ENCODE data around the gene RNF182.
"Not testable (repeated sequence)": the region's sequence is repeated elsewhere in the genome, so short reads cannot be mapped to it uniquely, and the experiment has no call there.

RNF182 gene

DNA sequence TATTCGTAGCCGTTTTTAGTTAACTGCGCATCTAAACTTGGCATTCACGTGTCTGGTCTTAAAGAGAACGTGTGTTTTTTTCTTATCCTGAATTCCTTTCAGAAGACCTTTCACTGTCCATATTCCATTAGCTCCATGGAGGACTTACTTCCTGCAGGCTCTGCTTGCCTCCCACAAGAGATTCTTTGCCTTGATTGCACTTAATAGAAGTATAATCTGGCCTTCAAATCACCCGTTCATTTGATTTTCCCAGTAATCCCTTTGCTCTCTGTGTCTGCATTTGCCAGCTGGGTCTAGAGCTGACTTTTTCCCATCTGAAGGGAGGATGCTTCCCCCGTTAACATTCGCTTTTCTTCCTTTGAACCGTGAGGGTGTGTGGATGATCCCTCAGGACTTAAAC, 79.5 kb downstream of the RNF182 start:
- DNase-seq, result no peak

DNA sequence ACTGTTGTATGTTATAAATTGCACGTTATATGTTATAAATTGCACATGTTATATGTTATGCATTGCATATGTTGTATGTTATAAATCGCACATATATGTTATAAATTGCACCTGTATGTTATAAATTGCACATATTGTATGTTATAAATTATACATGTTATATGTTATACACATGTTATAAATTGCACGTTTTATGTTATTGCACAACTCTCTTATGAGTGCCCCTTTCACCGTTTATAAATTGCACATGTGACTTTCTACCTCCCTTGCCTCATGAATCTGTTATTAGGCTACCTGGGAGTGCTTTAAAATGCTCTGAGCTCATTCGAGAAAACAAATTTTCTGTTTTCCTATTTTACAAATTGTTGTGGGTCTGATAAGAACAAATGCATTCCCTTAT, 84.1 kb downstream of the RNF182 start:
- DNase-seq, result no peak

DNA sequence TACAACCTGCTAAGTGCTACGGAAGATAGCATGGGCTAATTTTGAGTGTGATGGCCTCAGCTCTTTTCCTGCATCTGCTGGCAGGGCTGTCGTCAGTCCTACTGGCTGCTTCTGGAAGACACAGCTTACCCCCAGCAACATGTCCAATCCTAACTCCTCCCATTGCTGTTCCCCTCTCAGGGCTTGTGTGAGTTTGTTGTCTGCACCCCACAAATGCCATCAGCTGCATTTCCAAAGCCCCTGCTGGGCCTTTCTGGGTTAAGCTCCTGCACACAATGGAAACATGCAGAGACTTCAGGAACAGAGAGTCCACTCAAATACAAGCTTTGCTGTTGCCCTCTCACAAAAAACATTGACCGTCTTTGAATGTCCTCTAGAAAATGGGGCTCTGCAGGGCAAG, 84.7 kb downstream of the RNF182 start:
- DNase-seq, result no peak

DNA sequence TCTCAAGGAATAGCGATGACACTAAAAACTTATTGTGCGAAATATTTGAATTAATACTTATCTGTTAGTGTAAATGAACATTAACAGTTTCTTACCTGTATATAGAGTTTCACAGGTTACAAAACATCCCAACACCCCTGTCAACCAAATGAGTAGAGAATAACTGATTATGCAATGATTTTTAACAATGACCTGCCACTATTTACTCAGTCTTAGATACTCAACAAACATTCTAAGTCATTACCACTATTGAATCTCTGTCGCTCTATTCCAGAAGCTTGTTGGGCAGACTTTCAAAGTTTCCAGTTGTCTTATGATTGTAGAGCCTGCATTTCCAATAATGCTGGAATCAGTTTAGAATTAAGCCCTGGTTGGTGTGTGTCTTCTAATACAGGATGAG, 85.5 kb downstream of the RNF182 start:
- no peak for DNase-seq

DNA sequence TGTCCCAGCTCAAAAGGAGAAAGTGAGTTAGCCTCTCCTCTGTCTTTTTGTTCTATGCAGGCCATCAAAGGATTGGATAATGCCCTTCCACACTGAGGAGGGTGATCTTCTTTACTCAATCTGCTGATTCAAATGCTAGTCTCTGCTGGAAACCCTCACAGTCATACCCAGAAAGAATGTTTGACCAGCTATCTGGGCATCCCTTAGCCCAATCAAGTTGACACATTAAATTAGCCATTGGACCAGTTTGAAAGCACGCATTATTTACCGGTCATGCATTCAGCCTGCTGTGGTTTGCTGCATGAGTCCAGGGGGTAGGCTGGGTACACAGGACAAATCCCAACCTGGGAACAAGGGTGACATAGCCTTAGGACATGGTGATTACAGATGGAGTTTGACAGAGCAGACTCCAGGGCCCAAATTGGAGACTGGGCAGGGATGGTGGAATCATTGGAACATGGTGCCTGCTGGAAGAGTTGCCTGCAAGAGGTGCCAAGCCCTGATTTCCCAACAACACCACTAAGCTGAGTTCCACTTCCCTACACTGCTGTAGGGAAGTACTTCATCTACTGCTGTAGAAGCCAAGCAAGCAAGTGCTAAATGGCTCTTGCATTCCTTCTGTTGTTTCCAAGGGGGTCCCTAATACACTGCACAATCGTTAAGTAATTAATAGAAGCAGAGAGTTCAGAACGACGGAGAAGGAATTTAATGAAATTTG, 87.7 kb downstream of the RNF182 start:
- peak; percentile 51 for DNase-seq

DNA sequence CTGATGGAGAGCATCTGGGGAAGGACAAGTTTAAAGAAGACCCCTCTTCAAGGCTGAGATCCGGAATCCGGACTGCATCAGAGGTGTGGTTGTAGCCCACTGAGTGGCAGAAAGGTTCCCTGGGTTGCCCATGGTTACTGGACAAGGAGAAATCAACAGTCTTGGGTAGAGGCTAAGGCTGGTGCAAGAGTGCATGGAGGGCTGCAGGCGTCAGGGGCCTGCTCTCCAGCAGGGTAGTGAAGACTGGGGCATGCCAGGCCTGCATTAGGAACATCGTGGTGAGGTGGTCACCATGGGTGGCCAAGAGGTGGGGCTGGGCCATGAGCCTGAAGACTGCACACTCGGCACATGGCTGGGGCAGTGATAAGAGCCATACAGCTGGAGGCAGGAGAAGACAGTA, 91.2 kb downstream of the RNF182 start:
- no peak for DNase-seq

DNA sequence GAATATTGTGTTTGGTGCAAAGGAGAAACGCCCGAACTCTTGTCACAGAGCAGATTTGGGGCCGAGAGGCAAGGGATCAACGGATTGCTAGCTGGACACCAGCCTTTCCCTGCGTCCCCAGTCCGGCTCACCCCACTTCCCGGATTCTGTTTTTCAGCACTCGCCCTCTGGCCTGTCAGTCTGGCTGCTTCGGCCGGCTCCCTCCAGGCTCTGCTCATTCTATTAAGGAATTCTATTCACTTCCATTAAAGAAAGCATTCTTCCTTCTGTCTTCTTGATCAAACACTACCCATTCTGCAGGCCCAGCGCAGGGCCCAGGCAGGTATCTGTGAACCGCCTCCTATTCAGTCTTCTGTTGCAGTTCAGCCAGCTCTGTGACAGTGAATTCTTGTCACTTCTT, 91.7 kb downstream of the RNF182 start:
- no peak for DNase-seq

DNA sequence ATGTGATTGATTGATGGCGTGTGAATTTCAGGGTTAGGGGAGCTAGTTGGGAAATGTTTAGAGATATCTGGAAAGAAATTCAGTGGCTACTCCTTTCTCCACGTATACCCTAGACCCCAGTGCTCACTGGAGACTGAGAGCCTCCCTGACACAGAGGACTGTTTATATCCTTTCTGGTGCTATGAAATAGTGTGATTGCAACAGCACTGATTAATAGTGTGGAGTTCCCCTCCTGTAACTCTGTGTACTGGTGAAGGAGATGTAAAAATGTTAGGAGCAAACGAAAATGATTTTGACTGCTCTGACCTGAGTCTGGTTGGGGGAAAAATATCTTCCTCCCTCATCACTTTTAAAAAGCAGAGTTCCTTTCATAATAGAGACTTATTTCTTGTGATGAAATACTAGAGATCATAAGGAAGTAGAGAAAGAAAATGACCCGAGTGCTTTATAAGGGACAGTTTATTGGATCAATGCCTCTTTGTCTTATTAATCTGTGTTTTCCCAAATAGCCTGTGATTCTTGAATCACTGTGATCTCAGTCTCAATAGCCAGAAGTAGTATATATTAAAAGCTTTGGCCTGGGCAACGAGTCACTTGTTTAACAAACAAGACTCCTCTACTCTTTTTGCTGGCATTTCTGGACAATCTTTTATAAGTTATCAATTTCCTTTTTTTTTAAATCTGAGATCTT, 92.3 kb downstream of the RNF182 start:
- peak; percentile 49 for DNase-seq

DNA sequence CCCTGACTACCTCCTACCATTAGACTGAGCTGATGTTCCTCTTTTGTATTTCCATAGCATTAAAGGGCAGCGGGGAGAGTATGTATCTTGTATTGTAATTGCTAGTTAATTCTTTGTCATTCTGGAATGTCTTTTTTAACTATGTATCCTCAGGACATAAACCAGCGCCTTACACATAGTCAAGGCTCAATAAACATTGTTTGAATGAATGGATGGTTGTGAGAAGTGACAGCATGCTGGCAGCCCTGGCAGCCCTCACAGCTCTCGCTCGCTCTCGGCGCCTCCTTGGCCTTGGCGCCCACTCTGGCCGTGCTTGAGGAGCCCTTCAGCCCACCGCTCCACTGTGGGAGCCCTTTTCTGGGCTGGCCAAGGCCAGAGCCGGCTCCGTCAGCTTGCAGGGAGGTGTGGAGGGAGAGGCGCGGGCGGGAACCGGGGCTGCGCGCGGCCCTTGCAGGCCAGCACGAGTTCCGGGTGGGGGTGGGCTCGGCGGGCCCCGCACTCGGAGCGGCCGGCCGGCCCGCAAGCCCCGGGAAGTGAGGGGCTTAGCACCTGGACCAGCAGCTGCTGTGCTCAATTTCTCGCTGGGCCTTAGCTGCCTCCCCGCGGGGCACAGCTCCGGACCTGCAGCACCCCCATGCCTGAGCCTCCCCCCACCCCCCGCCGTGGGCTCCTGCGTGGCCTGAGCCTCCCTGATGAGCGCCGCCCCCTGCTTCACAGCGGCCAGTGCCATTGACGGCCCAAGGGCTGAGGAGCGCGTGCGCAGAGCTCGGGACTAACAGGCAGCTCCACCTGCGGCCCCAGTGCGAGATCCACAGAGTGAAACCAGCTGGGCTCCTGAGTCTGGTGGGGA, 93.1 kb downstream of the RNF182 start:
- no peak for DNase-seq

DNA sequence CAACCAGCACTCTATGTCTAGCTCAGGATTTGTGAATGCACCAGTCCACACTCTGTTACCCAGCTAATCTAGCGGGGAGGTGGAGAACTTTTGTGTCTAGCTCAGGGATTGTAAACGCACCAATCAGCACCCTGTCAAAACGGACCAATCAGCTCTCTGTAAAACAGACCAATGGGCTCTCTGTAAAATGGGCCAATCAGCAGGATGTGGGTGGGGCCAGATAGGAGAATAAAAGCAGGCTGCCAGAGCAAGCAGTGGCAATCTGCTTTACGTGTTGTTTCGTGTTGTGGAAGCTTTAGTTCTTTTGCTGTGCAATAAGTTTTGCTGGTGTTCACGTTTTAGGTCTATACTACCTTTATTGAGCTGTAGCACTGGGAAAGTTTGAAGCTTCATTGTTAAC, 93.8 kb downstream of the RNF182 start:
- DNase-seq, result not testable (repeated sequence)

DNA sequence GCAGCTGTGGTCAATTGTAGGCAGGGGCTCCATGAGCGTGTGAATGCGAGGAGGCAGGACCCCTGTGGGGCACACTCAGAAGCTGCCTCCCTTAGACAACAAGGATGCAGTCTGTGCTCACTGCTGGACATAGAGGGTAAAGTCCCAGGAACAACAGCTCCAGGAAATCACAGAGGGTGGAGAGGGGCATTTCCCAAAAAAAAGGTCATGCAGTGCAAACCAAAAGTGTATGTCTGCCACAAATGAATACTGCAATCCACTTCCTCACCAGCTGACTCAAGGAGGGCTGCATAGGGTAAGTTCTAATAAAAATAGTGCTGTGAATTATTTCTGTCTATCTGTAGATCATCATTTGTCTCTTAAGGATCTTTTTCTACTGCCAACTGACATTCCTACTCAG, 95.8 kb downstream of the RNF182 start:
- DNase-seq, result peak; percentile 67

DNA sequence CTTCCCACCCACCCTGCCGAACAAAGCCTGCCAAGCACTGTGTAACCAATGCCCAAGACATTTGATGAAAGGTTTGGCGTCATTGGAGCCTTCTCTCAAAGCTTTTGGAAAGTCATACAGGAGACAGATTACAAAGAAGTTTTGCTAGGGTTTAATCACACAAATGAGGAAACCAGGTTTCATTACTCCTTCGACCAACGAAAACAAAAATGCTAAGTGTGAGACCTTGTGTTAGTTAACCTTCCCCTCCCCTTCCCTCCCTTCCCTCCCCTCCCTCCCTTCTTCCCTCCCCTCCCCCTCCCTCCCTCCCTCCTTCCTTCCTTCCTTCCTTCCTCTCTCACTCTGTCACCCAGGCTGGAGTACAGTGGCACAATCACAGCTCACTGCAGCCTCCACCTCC, 96.7 kb downstream of the RNF182 start:
- DNase-seq, result no peak

DNA sequence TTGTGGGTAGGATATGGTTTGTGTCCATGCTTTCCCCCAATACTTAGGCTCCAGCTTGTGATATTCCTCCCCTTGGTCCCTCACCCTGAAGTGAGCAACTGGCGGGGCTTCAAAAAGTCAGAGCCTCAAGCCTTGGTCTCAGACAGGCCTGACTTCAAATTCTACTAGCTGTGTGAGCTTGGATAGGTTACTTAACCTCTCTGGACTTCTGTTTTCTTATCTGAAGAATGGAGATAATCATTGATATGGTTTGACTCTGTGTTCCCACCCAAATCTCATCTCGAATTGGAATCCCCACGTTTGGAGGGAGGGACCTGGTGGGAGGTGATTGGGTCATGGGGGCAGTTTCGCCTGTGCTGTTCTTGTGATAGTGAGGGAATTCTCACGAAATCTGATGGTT, 97.9 kb downstream of the RNF182 start:
- no peak for DNase-seq

DNA sequence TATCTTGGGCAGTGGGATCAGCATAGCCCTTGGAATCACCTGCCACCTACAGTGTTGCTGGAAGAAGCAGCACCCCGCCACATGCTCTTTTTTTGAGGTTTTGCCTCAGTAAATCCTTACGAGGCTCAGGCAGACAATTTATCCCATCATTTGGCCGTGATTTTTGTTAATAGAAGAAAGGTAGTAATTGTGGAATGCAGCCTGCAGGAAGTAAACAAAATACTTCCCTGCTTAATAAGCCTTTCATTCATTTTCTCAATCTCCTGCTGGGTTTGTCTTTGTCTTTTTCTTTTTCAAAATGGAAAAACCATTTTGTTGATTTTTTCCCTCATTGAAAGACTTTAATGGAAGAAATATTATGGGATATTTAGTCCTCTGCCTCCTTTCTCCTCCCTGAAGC, 99.1 kb downstream of the RNF182 start:
- DNase-seq, result no peak

DNA sequence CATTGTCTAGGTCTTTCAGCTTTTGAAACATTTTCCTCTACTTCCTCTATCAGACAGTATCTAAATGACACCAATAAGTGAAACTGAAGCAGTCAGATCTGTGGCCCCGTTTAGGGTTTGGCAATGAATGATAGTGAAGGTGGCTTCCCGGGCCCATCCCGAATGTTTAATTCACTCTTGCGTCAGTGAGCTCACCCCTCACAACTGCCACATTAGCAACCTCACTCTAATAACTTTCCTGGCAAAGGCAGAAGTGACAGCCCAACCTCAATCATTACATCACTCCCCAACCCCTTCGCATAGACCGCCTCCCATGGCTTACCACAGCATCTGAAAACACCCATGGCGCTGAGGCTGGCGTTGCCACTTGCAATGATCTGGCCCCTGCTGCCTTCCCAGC, 100.4 kb downstream of the RNF182 start:
- peak; percentile 95 for DNase-seq

DNA sequence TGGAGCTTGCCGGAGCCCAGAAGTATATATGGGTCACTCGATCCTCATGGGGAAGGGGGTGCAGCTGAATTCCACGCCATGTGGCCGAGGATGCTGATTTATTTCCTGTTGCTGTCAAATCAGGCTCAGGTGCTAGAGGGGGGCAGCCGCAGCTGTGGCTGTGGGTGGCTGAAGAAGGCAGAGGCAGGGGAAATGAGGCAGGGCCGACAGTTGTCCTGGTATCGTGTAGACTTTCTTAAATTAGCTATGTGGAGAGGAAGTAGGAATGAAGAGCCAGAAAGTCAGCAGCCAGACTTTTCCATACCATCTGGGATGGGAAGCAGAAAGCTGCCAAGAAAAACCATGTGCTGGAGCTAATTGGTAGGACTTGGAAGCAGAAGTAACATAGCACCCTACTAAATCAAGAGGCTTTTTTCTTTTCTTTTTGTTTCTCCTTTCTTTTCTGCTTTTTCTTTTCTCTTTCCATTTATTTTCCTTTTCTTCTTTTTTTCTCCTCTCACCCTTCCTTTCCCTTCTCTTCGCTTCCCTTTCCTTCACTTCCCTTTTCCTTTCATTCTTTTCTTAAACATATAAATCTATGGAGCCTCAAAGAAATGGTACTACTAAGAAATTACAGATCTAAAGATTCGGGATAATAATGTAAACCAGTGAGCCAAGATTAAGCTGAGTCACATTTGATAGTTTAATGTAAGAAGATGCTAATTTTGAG, 102.2 kb downstream of the RNF182 start:
- DNase-seq, result no peak

DNA sequence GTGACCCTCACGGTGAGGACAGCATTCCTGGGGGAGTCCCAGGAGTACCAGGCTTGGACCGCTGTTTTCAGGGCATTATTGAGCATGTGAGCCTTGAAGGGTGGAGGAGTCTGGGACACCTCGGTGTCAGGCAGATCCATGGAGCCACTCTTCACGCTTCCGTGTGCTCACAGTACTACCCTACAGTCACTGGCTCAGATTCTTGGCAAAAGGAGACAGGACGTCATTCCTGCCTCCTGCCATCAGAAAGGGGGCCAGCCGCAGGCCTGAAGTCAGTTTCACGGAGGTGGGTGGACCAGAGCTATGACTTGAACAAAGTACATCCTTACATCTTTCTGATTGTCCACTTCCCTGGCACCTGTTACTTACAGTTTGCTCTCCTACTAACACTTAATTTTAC, 103.9 kb downstream of the RNF182 start:
- no peak for DNase-seq

DNA sequence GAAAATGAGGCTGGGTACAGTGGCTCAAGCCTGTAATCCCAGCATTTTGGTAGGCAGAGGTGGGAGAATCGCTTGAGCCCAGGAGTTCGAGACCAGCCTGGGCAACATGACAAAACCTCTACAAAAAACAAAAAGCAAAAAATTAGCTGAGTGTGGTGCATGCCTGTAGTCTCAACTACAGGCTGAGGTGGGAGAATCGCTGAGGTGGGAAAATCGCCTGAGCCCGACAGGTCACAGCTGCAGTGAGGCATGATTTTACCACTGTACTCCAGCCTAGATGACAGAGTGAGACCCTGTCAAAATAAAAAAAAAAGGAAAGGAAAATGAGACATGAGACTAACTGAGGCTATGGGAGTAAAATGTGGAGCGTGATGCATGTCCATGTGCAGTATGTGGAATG, 104.9 kb downstream of the RNF182 start:
- no peak for DNase-seq
